ENCODE results near the gene HDAC11.

- TF ChIP-seq, protein P1, sequence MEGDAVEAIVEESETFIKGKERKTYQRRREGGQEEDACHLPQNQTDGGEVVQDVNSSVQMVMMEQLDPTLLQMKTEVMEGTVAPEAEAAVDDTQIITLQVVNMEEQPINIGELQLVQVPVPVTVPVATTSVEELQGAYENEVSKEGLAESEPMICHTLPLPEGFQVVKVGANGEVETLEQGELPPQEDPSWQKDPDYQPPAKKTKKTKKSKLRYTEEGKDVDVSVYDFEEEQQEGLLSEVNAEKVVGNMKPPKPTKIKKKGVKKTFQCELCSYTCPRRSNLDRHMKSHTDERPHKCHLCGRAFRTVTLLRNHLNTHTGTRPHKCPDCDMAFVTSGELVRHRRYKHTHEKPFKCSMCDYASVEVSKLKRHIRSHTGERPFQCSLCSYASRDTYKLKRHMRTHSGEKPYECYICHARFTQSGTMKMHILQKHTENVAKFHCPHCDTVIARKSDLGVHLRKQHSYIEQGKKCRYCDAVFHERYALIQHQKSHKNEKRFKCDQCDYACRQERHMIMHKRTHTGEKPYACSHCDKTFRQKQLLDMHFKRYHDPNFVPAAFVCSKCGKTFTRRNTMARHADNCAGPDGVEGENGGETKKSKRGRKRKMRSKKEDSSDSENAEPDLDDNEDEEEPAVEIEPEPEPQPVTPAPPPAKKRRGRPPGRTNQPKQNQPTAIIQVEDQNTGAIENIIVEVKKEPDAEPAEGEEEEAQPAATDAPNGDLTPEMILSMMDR (IDR thresholded peaks at IDR 0.05) = no peak
- no peak for TF ChIP-seq POLR2A (IDR thresholded peaks at IDR 0.05)
These were observed 21.4 kb downstream of the HDAC11 start for GRCh38 chr3:13501521-13501920.

Measured in uterus (tissue), 2 donors.